ENCODE results near the gene PPP1R11. TPM values are rescaled to one million over a fixed set of nuclear protein-coding genes. Genes with fewer than 3 reads are reported as not detected.

PPP1R11 gene
- total and polyA plus RNA-seq, 2 of the 13 experiments (the other 11 are each of a cell fraction or from before 2014, with no cell fraction given): 32.1 to 58.9 TPM

- 0 out of 2 replicates have a peak, but pooled peaks have one; percentile 52 for TF ChIP-seq ZNF775 (CRISPR knock-in tag; IDR thresholded peaks at IDR 0.05; ENCODE audit: borderline replicate concordance)
Observed at GRCh38 chr6:30102414-30102969, 35.5 kb downstream of the PPP1R11 start (continued).

- H4K20me1 ChIP-seq (ENCODE audit: insufficient read depth, low read length): no peaks in the 10 kb centered on the region
- TF ChIP-seq MAFK (conservative IDR thresholded peaks at IDR 0.05 in 1 of 2, IDR thresholded peaks at IDR 0.05 in 1 of 2; ENCODE audit: low read length in 2 of 2) (no peak), ZNF546 (CRISPR knock-in tag; conservative IDR thresholded peaks at IDR 0.05) (no peak), GABPB1 (CRISPR knock-in tag; IDR thresholded peaks at IDR 0.05) (peak; percentile 83), THRA (CRISPR knock-in tag; IDR thresholded peaks at IDR 0.05; ENCODE audit: borderline replicate concordance) (peak; percentile 53; the same call in 1 of the 2 replicates), SRSF4 (IDR thresholded peaks at IDR 0.05; ENCODE audit: low read depth, low read length, poor library complexity, severe bottlenecking) (no peak), ZNF572 (CRISPR knock-in tag; IDR thresholded peaks at IDR 0.05) (no peak), PCBP1 (IDR thresholded peaks at IDR 0.05; ENCODE audit: borderline replicate concordance, low read depth, low read length) (0 out of 2 replicates have a peak, but pooled peaks have one; percentile 77), GRHL1 (CRISPR knock-in tag; conservative IDR thresholded peaks at IDR 0.05) (no peak), REPIN1 (CRISPR knock-in tag; IDR thresholded peaks at IDR 0.05; ENCODE audit: borderline replicate concordance, low read depth) (peak; percentile 70; the same call in 1 of the 2 replicates), ZSCAN21 (CRISPR knock-in tag; IDR thresholded peaks at IDR 0.05; ENCODE audit: borderline replicate concordance) (no peak), ETV6 (CRISPR knock-in tag; conservative IDR thresholded peaks at IDR 0.05) (0 out of 2 replicates have a peak, but pooled peaks have one; percentile 61), JARID2 (CRISPR knock-in tag; IDR thresholded peaks at IDR 0.05; ENCODE audit: insufficient replicate concordance) (no peak), SUZ12 (IDR thresholded peaks at IDR 0.05; ENCODE audit: low read depth, low read length) (no peak), ESRRA (CRISPR knock-in tag; IDR thresholded peaks at IDR 0.05; ENCODE audit: low read depth) (no peak)
Observed at GRCh38 chr6:30102970-30103871, 36.2 kb downstream of the PPP1R11 start.

More at GRCh38 chr6:30102970-30103871, 36.2 kb downstream of the PPP1R11 start:
- FAIRE-seq (peak; percentile 87), ATAC-seq (peak; percentile 68), DNase-seq (ENCODE audit: low spot score) (peak; percentile 90)
- H2AFZ ChIP-seq (ENCODE audit: low read length): peak overlapping the region; percentile 55
- peak overlapping the region; percentile 96 for H3K4me2 ChIP-seq (ENCODE audit: low read depth, low read length)
- POLR2A ChIA-PET: interaction anchor here (0.7 to 3.1 kb wide), 14 partner anchors 9 to 110 kb away, joined by 3 to 43 read pairs (median 6); partner anchors contain the start of genes POLR1H, PPP1R11, TRIM15 and TRIM26
- in situ Hi-C loops (cut with HindIII; ENCODE audit: extremely low pct_ligation_motif_present, low pct_unique_long_range_greater_than_20kb) (loop anchor here (5.0 kb wide), 1 partner anchor 69 kb away; no protein-coding TSS in a partner anchor), intact Hi-C loops (cut with micrococcal nuclease; ENCODE audit: unreplicated experiment) (loop anchor here (1.0 to 2.0 kb wide), 6 partner anchors 28 to 161 kb away; partner anchors contain the start of genes HLA-A, POLR1H, PPP1R11 and TRIM15)
- 31% methylated on average over 36 of the region's 36 CpGs for WGBS (ENCODE audit: low lambda C conversion rate)
- H3K9ac ChIP-seq (ENCODE audit: insufficient read depth, low read depth, low read length): peak overlapping the region; percentile 79
- H3K27ac ChIP-seq (ENCODE audit: extremely low read length, insufficient read depth, low read length): peak overlapping the region; percentile 79
- peaks cover 9% of the 10 kb centered on the region for H3K79me2 ChIP-seq (ENCODE audit: insufficient read depth, low read length)
- no peaks in the 10 kb centered on the region for H3K9me3 ChIP-seq (ENCODE audit: low read length)
- CTCF ChIA-PET (ENCODE audit: low intra/inter-chr PET ratio, low total read pairs): interaction anchor here (0.8 to 6.0 kb wide), 5 partner anchors 28 to 116 kb away, joined by 3 to 140 read pairs (median 4); no protein-coding TSS in a partner anchor
- no peaks in the 10 kb centered on the region; a peak in 1 of 5 replicates for H3K27me3 ChIP-seq (ENCODE audit: control insufficient read depth in 1 of 2, insufficient read depth in 2 of 2, low read length in 2 of 2)
- H3K36me3 ChIP-seq (replicated peaks in 1 of 2; ENCODE audit: control insufficient read depth in 1 of 2, insufficient read depth in 2 of 2, low read length in 2 of 2): no peaks in the 10 kb centered on the region
- BruUV-seq (replicated peaks): no TSS peak
- peak overlapping the region; percentile 63 to 77 (median 63) for H3K4me3 ChIP-seq (replicated peaks in 1 of 3; ENCODE audit: insufficient read depth in 1 of 3, low read depth in 2 of 3, low read length in 3 of 3)
- peaks cover 56% of the 10 kb centered on the region for H3K4me1 ChIP-seq (ENCODE audit: insufficient read depth, low read length)
